GM23338 (cell line): ENCODE measurements around the gene MICALL2. TPM values are rescaled to one million over a fixed set of nuclear protein-coding genes. Genes with fewer than 3 reads are reported as not detected.

Source experiments
- ATAC-seq: fragments of 200-7000 bp; cut with Tn5 transposase; 3 replicates; pipeline ENCODE4 v1.9.1; 2020
- DNase-seq: peaks from one replicate; pipeline ENCODE4 v3.0.0-alpha.2; 2015; ENCODE audit warnings: low spot score
- H2AFZ ChIP-seq: fragments of 200-600 bp; sonication (generic); 2 replicates; pipeline ENCODE4 v1.8.0; 2016; ENCODE audit warnings: antibody characterized with exemption, mild to moderate bottlenecking, moderate library complexity
- H3F3A ChIP-seq: fragments of 200-600 bp; sonication (generic); replicated peaks from 2 replicates; pipeline ENCODE4 v1.8.0; 2017; ENCODE audit warnings: antibody characterized with exemption, mixed run types, low read depth
- H3K27ac ChIP-seq: fragments of 200-600 bp; sonication (generic); 2 replicates; pipeline ENCODE4 v1.6.1; 2016; ENCODE audit warnings: low read depth
- H3K27me3 ChIP-seq: fragments of 200-600 bp; sonication (generic); 2 replicates; pipeline ENCODE4 v1.8.0; 2016; ENCODE audit warnings: mild to moderate bottlenecking, mixed run types, moderate library complexity; ENCODE audit not compliant: insufficient read depth
- H3K36me3 ChIP-seq: fragments of 200-600 bp; sonication (generic); 2 replicates; pipeline ENCODE4 v1.8.0; 2016; ENCODE audit warnings: mild to moderate bottlenecking; ENCODE audit not compliant: insufficient read depth
- H3K4me1 ChIP-seq: fragments of 200-600 bp; sonication (generic); 2 replicates; pipeline ENCODE4 v1.8.0; 2016; ENCODE audit warnings: mild to moderate bottlenecking, moderate library complexity; ENCODE audit not compliant: insufficient read depth
- H3K4me2 ChIP-seq: fragments of 200-600 bp; sonication (generic); 2 replicates; pipeline ENCODE4 v1.7.1; 2017; ENCODE audit warnings: mixed run types
- H3K4me3 ChIP-seq: fragments of 200-600 bp; sonication (generic); 2 replicates; pipeline ENCODE4 v1.6.1; 2016; ENCODE audit warnings: mixed run types
- H3K79me2 ChIP-seq: fragments of 200-600 bp; sonication (generic); replicated peaks from 2 replicates; pipeline ENCODE4 v1.8.0; 2017; ENCODE audit warnings: mild to moderate bottlenecking; ENCODE audit not compliant: insufficient read depth
- H3K9me2 ChIP-seq: fragments of 200-600 bp; sonication (generic); 2 replicates; pipeline ENCODE4 v1.8.0; 2017; ENCODE audit not compliant: insufficient read depth
- H4K20me1 ChIP-seq: fragments of 200-600 bp; sonication (generic); replicated peaks from 2 replicates; pipeline ENCODE4 v1.8.0; 2017; ENCODE audit warnings: mild to moderate bottlenecking; ENCODE audit not compliant: insufficient read depth
- H3K27ac Mint-ChIP-seq: 2 replicates; pipeline ENCODE4 v1.8.0; 2020; ENCODE audit warnings: inconsistent platforms, mild to moderate bottlenecking, moderate library complexity, mixed read lengths
- H3K27me3 Mint-ChIP-seq: 3 replicates; pipeline ENCODE4 v1.8.0; 2022; ENCODE audit warnings: low read depth, mild to moderate bottlenecking, moderate library complexity, mixed read lengths, inconsistent platforms; ENCODE audit not compliant: insufficient read depth, poor library complexity
- H3K36me3 Mint-ChIP-seq: 3 replicates; pipeline ENCODE4 v1.8.0; 2021; ENCODE audit warnings: low read depth, mild to moderate bottlenecking, inconsistent platforms, moderate library complexity, mixed read lengths
- H3K4me1 Mint-ChIP-seq: 3 replicates; pipeline ENCODE4 v1.8.0; 2020; ENCODE audit warnings: mild to moderate bottlenecking, inconsistent platforms, mixed read lengths
- H3K4me3 Mint-ChIP-seq: 3 replicates; pipeline ENCODE4 v1.8.0; 2021; ENCODE audit warnings: moderate library complexity, mild to moderate bottlenecking, inconsistent platforms, mixed read lengths
- H3K9me3 Mint-ChIP-seq: 3 replicates; pipeline ENCODE4 v1.8.0; 2020; ENCODE audit warnings: moderate library complexity, mild to moderate bottlenecking, inconsistent platforms, mixed read lengths
- CREB1 ChIP-seq: fragments of 250-450 bp; sonication (Bioruptor Pico); IDR thresholded peaks from 2 replicates; pipeline ENCODE4 v1.5.0; 2020; ENCODE audit warnings: low read depth, mild to moderate bottlenecking, moderate library complexity
- CTCF ChIP-seq, 2 experiments: fragments of 200-600 bp in 1 of 2; sonication (generic) in 1 of 2; conservative IDR thresholded peaks; 2 replicates each; pipeline versions ENCODE4 v1.5.1 to v1.6.1; 2016 to 2017; ENCODE audit warnings: antibody characterized with exemption in 2 of 2, low read depth in 2 of 2, mild to moderate bottlenecking in 2 of 2, moderate library complexity in 1 of 2
- EZH2 ChIP-seq: fragments of 200-600 bp; sonication (generic); IDR thresholded peaks from one replicate; pipeline ENCODE4 v1.8.0; 2017; ENCODE audit warnings: antibody characterized with exemption, mild to moderate bottlenecking, low read depth; ENCODE audit not compliant: unreplicated experiment
- EZH2phosphoT487 ChIP-seq: fragments of 200-600 bp; sonication (generic); IDR thresholded peaks from one replicate; pipeline ENCODE4 v1.8.1; 2018; ENCODE audit warnings: antibody characterized with exemption; ENCODE audit not compliant: unreplicated experiment
- JUNB ChIP-seq: IDR thresholded peaks from one replicate; pipeline ENCODE4 v1.6.1; 2016; ENCODE audit warnings: antibody characterized with exemption; ENCODE audit not compliant: unreplicated experiment
- NANOG ChIP-seq: IDR thresholded peaks from 2 replicates; pipeline ENCODE4 v1.6.1; 2016; ENCODE audit warnings: antibody characterized with exemption, borderline replicate concordance
- POLR2AphosphoS5 ChIP-seq: IDR thresholded peaks from 2 replicates; pipeline ENCODE4 v1.6.1; 2016; ENCODE audit warnings: antibody characterized with exemption, low read depth
- REST ChIP-seq: IDR thresholded peaks from one replicate; pipeline ENCODE4 v1.6.1; 2018; ENCODE audit warnings: antibody characterized with exemption; ENCODE audit not compliant: unreplicated experiment
- STAT1 ChIP-seq: IDR thresholded peaks from one replicate; pipeline ENCODE4 v1.6.1; 2016; ENCODE audit warnings: antibody characterized with exemption; ENCODE audit not compliant: unreplicated experiment
- ZNF114 ChIP-seq: fragments of 250-450 bp; sonication (Bioruptor Pico); IDR thresholded peaks from 2 replicates; pipeline ENCODE4 v1.5.0; 2020; ENCODE audit warnings: mild to moderate bottlenecking, moderate library complexity
- ZNF331 ChIP-seq: fragments of 250-450 bp; sonication (Bioruptor Pico); IDR thresholded peaks from 2 replicates; pipeline ENCODE4 v1.5.0; 2020; ENCODE audit warnings: low read depth, mild to moderate bottlenecking, moderate library complexity
- polyA plus RNA-seq: library from polyadenylated mRNA; unstranded; fragments of >200 nt; fragmentation: Nextera tagmentation; extraction: Ambion mirVana; gene quantifications from 2 replicates; pipeline ENCODE4 v1.2.1, GENCODE V29; 2016
- total RNA-seq: library from RNA; depleted of rRNA; stranded (reverse); fragments of >200 nt; shearing (Covaris generic); gene quantifications from 2 replicates; pipeline ENCODE4 v1.2.3, GENCODE V29; 2014

The MICALL2 gene
- total and polyA plus RNA-seq, 2 experiments from 2014 or later, result 7.0 to 13.0 TPM

- H3K9me2 ChIP-seq, result no peaks in the 10 kb centered on the region
- H3K4me1 Mint-ChIP-seq, result peaks cover 18% of the 10 kb centered on the region; the same call in 2 of the 3 replicates
- H3K4me3 ChIP-seq, result no peak overlapping the region
- no peaks in the 10 kb centered on the region for H3K27me3 ChIP-seq
- peaks cover 6% of the 10 kb centered on the region; the same call in 1 of the 2 replicates for H3K4me1 ChIP-seq
- no peaks in the 10 kb centered on the region for H3K36me3 Mint-ChIP-seq
- H3K36me3 ChIP-seq, result no peaks in the 10 kb centered on the region
- no peaks in the 10 kb centered on the region; the same call in 1 of the 2 replicates for H3F3A ChIP-seq
- H4K20me1 ChIP-seq, result no peaks in the 10 kb centered on the region; the same call in 1 of the 2 replicates
- ATAC-seq (no peak), DNase-seq (no peak)
- H3K27ac ChIP-seq, result no peak overlapping the region
- no peaks in the 10 kb centered on the region for H3K9me3 Mint-ChIP-seq
- no peak overlapping the region for H3K4me3 Mint-ChIP-seq
- H3K27ac Mint-ChIP-seq, result no peak overlapping the region
- H3K79me2 ChIP-seq, result no peaks in the 10 kb centered on the region
- H2AFZ ChIP-seq, result no peak overlapping the region
- H3K4me2 ChIP-seq, result no peak overlapping the region
- TF ChIP-seq JUNB (no peak), POLR2AphosphoS5 (no peak), REST (no peak), ZNF331 (CRISPR knock-in tag) (no peak), CREB1 (no peak), ZNF114 (CRISPR knock-in tag) (no peak), EZH2phosphoT487 (no peak), NANOG (no peak), STAT1 (no peak), CTCF (conservative IDR thresholded peaks at IDR 0.05; ENCODE audit: low read depth in 2 of 2) (no peak), EZH2 (no peak)
- H3K27me3 Mint-ChIP-seq, result peaks cover 14% of the 10 kb centered on the region
Measured at GRCh38 chr7:1461646-1462375, 2.5 kb upstream of the MICALL2 start.
